Panc1 (cell line): ENCODE results near the gene SGIP1.

Experiments
- CTCF ChIP-seq: fragments of 450-650 bp; IDR thresholded peaks from 2 replicates; pipeline ENCODE4 v1.5.1; 2017; ENCODE audit warnings: mild to moderate bottlenecking
- POLR2AphosphoS5 ChIP-seq: IDR thresholded peaks from 2 replicates; pipeline ENCODE4 v1.6.1; 2012; ENCODE audit warnings: mild to moderate bottlenecking, low read depth, low read length, moderate library complexity

GRCh38 chr1:66778969-66779368, 245.0 kb downstream of the SGIP1 start:
- TF ChIP-seq CTCF: no peak
- TF ChIP-seq POLR2AphosphoS5: no peak
